Measurements from ENCODE around the gene SND1.

The SND1 gene

GRCh38 chr7:128099204-128099671 is 447.2 kb downstream of the SND1 start:
- Histone ChIP-seq H3K9me3 (replicated peaks in 1 of 11) (peaks cover 0 to 5% (median 0%) of the 10 kb centered on the region in 11 experiments; a peak in 1 of 22 replicates), H3K4me3 (no peak overlapping the region), H3K27me3 (no peaks in the 10 kb centered on the region), H3K4me1 (peaks cover 18 to 56% (median 46%) of the 10 kb centered on the region in 10 experiments), H3K4me2 (peak overlapping the region in 5 of 11 experiments; percentile 4 to 89 (median 21); a peak in 7 of 22 replicates), H3K36me3 (peaks cover 11 to 41% (median 31%) of the 10 kb centered on the region in 11 experiments; a peak in 20 of 22 replicates), H3K9ac (0 out of 22 replicates have a peak overlapping the region, but pooled peaks of 1 of the 11 experiments have one; percentile 16), H4K20me1 (no peaks in the 10 kb centered on the region), H3K27ac (peak overlapping the region in 8 of 11 experiments; percentile 0 to 46 (median 36); a peak in 10 of 22 replicates)
- TF ChIP-seq Cebpa-rat (IDR thresholded peaks at IDR 0.05), result no peak

GRCh38 chr7:128100225-128100948 is 448.4 kb downstream of the SND1 start:
- H3K36me3 ChIP-seq, result peaks cover under 1 to 29% (median 20%) of the 10 kb centered on the region in 11 experiments; a peak in 15 of 22 replicates
- H3K4me1 ChIP-seq, result peaks cover 28 to 64% (median 56%) of the 10 kb centered on the region in 10 experiments
- H4K20me1 ChIP-seq, result no peaks in the 10 kb centered on the region
- H3K4me2 ChIP-seq, result peak overlapping the region in 7 of 11 experiments; percentile 20 to 98 (median 89); a peak in 11 of 22 replicates
- H3K9me3 ChIP-seq (replicated peaks in 1 of 11), result peaks cover 0 to 5% (median 0%) of the 10 kb centered on the region in 11 experiments; a peak in 1 of 22 replicates
- H3K27ac ChIP-seq, result peak overlapping the region in 7 of 11 experiments; percentile 16 to 100 (median 44); a peak in 7 of 22 replicates
- 0 out of 22 replicates have a peak overlapping the region, but pooled peaks of 1 of the 11 experiments have one; percentile 4 for H3K9ac ChIP-seq
- H3K27me3 ChIP-seq, result no peaks in the 10 kb centered on the region
- TF ChIP-seq Cebpa-rat (IDR thresholded peaks at IDR 0.05), result no peak
- H3K4me3 ChIP-seq, result no peak overlapping the region

GRCh38 chr7:128100949-128101713 is 449.1 kb downstream of the SND1 start:
- Histone ChIP-seq H3K27ac (peak overlapping the region in 8 of 11 experiments; percentile 7 to 100 (median 46); a peak in 10 of 22 replicates), H3K27me3 (no peaks in the 10 kb centered on the region), H3K36me3 (peaks cover 0 to 22% (median 12%) of the 10 kb centered on the region in 11 experiments; a peak in 12 of 22 replicates), H3K9me3 (replicated peaks in 1 of 11) (peaks cover 0 to 5% (median 0%) of the 10 kb centered on the region in 11 experiments; a peak in 1 of 22 replicates), H3K9ac (no peak overlapping the region), H3K4me2 (peak overlapping the region in 8 of 11 experiments; percentile 35 to 98 (median 90); a peak in 13 of 22 replicates), H3K4me3 (no peak overlapping the region), H4K20me1 (no peaks in the 10 kb centered on the region), H3K4me1 (peaks cover 35 to 71% (median 62%) of the 10 kb centered on the region in 10 experiments)
- TF ChIP-seq Cebpa-rat (IDR thresholded peaks at IDR 0.05), result no peak

GRCh38 chr7:128102490-128103291 is 450.7 kb downstream of the SND1 start:
- TF ChIP-seq Cebpa-rat (IDR thresholded peaks at IDR 0.05), result no peak
- H3K9ac ChIP-seq, result peak overlapping the region in 9 of 11 experiments; percentile 89 to 99 (median 95); a peak in 18 of 22 replicates
- H3K9me3 ChIP-seq (replicated peaks in 1 of 11), result peaks cover 0 to 5% (median 0%) of the 10 kb centered on the region in 11 experiments; a peak in 1 of 22 replicates
- peaks cover 51 to 87% (median 78%) of the 10 kb centered on the region in 10 experiments for H3K4me1 ChIP-seq
- H3K4me3 ChIP-seq, result peak overlapping the region in 7 of 10 experiments; percentile 65 to 92 (median 75); a peak in 10 of 20 replicates
- H3K27ac ChIP-seq, result peak overlapping the region in 9 of 11 experiments; percentile 94 to 100 (median 98); a peak in 19 of 22 replicates
- H3K27me3 ChIP-seq, result no peaks in the 10 kb centered on the region
- H3K36me3 ChIP-seq, result peaks cover 0 to 8% (median 0%) of the 10 kb centered on the region in 11 experiments; a peak in 2 of 22 replicates
- H4K20me1 ChIP-seq, result no peaks in the 10 kb centered on the region
- H3K4me2 ChIP-seq, result peak overlapping the region; percentile 85 to 99 (median 89)

- Histone ChIP-seq H3K36me3 (no peaks in the 10 kb centered on the region), H3K4me1 (peaks cover 60 to 96% (median 87%) of the 10 kb centered on the region in 10 experiments), H4K20me1 (no peaks in the 10 kb centered on the region), H3K27ac (peak overlapping the region; percentile 69 to 100 (median 98)), H3K4me3 (peak overlapping the region; percentile 54 to 92 (median 74)), H3K4me2 (peak overlapping the region; percentile 85 to 99 (median 89)), H3K9ac (peak overlapping the region; percentile 82 to 99 (median 94)), H3K9me3 (replicated peaks in 1 of 11) (peaks cover 0 to 5% (median 0%) of the 10 kb centered on the region in 11 experiments; a peak in 1 of 22 replicates), H3K27me3 (no peaks in the 10 kb centered on the region)
- TF ChIP-seq Cebpa-rat (IDR thresholded peaks at IDR 0.05), result no peak
These were observed 451.6 kb downstream of the SND1 start for GRCh38 chr7:128103498-128104107.

- Histone ChIP-seq H3K4me3 (peak overlapping the region; percentile 54 to 92 (median 74)), H3K4me2 (peak overlapping the region; percentile 85 to 99 (median 89)), H3K36me3 (no peaks in the 10 kb centered on the region), H3K9ac (peak overlapping the region; percentile 82 to 99 (median 94)), H3K4me1 (peaks cover 66 to 96% (median 90%) of the 10 kb centered on the region in 10 experiments), H3K9me3 (replicated peaks in 1 of 11) (peaks cover 0 to 5% (median 0%) of the 10 kb centered on the region in 11 experiments; a peak in 1 of 22 replicates), H3K27me3 (no peaks in the 10 kb centered on the region), H3K27ac (peak overlapping the region; percentile 69 to 100 (median 98)), H4K20me1 (no peaks in the 10 kb centered on the region)
- TF ChIP-seq Cebpa-rat (IDR thresholded peaks at IDR 0.05), result peak in 8 of 11 experiments; percentile 22 to 93 (median 82); a peak in 13 of 22 replicates
These were observed 452.2 kb downstream of the SND1 start for GRCh38 chr7:128104108-128104742.
